ENCODE measurements around the gene CDKAL1. TPM values are rescaled to one million over a fixed set of nuclear protein-coding genes. Genes with fewer than 3 reads are reported as not detected.

CDKAL1 gene
- total and polyA plus RNA-seq, 8 donors, result 3.4 to 36.7 (median 10.4) TPM

- H3K27me3 ChIP-seq, result no peaks in the 10 kb centered on the region
- WGBS, 5 donors, result 88 to 95% (median 94%) methylated on average over 5 to 6 of the region's 6 CpGs
- intact Hi-C loops (cut with DNase I; ENCODE audit: low total_unique reads), result no loop called here
- H3K36me3 ChIP-seq, result peaks cover 4 to 51% (median 41%) of the 10 kb centered on the region in 4 donors
- no peaks in the 10 kb centered on the region for H3K4me1 ChIP-seq
- H3K4me3 ChIP-seq, result no peak overlapping the region
- H3K9me3 ChIP-seq, result no peaks in the 10 kb centered on the region
- DNase-seq, result no peak
- TF ChIP-seq, protein P1, sequence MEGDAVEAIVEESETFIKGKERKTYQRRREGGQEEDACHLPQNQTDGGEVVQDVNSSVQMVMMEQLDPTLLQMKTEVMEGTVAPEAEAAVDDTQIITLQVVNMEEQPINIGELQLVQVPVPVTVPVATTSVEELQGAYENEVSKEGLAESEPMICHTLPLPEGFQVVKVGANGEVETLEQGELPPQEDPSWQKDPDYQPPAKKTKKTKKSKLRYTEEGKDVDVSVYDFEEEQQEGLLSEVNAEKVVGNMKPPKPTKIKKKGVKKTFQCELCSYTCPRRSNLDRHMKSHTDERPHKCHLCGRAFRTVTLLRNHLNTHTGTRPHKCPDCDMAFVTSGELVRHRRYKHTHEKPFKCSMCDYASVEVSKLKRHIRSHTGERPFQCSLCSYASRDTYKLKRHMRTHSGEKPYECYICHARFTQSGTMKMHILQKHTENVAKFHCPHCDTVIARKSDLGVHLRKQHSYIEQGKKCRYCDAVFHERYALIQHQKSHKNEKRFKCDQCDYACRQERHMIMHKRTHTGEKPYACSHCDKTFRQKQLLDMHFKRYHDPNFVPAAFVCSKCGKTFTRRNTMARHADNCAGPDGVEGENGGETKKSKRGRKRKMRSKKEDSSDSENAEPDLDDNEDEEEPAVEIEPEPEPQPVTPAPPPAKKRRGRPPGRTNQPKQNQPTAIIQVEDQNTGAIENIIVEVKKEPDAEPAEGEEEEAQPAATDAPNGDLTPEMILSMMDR (IDR thresholded peaks at IDR 0.05), result no peak
- TF ChIP-seq POLR2A (IDR thresholded peaks at IDR 0.05) (no peak), POLR2AphosphoS5 (IDR thresholded peaks at IDR 0.05) (no peak)
- no peak overlapping the region for H3K27ac ChIP-seq
Measured at GRCh38 chr6:21228876-21229460, 694.7 kb downstream of the CDKAL1 start.

GRCh38 chr6:21230536-21230935 lies 696.3 kb downstream of the CDKAL1 start:
- no peak for DNase-seq
- Histone ChIP-seq H3K4me1 (no peaks in the 10 kb centered on the region), H3K9me3 (no peaks in the 10 kb centered on the region), H3K36me3 (peaks cover 4 to 55% (median 38%) of the 10 kb centered on the region in 4 donors), H3K4me3 (no peak overlapping the region), H3K27ac (no peak overlapping the region), H3K27me3 (no peaks in the 10 kb centered on the region)
- 86 to 98% (median 95%) methylated on average over 5 of the region's 5 CpGs for WGBS, 5 donors
- TF ChIP-seq POLR2A (IDR thresholded peaks at IDR 0.05) (no peak), EP300 (IDR thresholded peaks at IDR 0.05) (no peak)
- intact Hi-C loops (cut with DNase I; ENCODE audit: low total_unique reads), result no loop called here

- H3K4me1 ChIP-seq, result no peaks in the 10 kb centered on the region
- intact Hi-C loops (cut with DNase I; ENCODE audit: low total_unique reads), result no loop called here
- peaks cover 0 to 12% (median 0%) of the 10 kb centered on the region in 4 donors for H3K9me3 ChIP-seq
- TF ChIP-seq POLR2A (IDR thresholded peaks at IDR 0.05) (no peak), POLR2AphosphoS5 (IDR thresholded peaks at IDR 0.05) (no peak), EP300 (IDR thresholded peaks at IDR 0.05) (no peak)
- TF ChIP-seq, protein P1 (IDR thresholded peaks at IDR 0.05), result no peak
- no peak overlapping the region for H3K27ac ChIP-seq
- DNase-seq, result no peak
- no peak overlapping the region for H3K4me3 ChIP-seq
- no peaks in the 10 kb centered on the region for H3K27me3 ChIP-seq
- peaks cover 4 to 42% (median 34%) of the 10 kb centered on the region in 4 donors for H3K36me3 ChIP-seq
Measured at GRCh38 chr6:21235162-21235561, 700.9 kb downstream of the CDKAL1 start.

DNA sequence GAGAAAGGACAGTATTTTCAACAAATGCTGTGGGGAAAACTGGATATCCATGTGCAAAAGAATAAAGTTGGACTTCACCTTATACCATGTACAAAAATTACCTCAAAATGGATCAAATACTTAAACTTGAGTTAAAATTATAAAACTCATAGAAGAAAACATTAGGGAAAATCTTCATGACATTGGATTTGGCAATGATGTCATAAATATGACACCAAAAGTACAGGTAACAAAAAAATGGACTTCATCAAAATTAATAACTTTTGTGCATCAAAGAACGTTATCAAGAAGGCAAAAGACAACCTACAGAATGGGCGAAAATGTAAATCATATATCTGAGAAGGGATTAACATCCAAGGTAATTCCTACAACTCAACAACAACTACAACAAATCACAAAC lies 704.0 kb downstream of the CDKAL1 start:
- DNase-seq, result no peak
- 94 to 98% (median 97%) methylated on average over 2 of the region's 2 CpGs for WGBS, 5 donors
- intact Hi-C loops (cut with DNase I; ENCODE audit: low total_unique reads), result no loop called here
- TF ChIP-seq POLR2A (IDR thresholded peaks at IDR 0.05) (no peak), POLR2AphosphoS5 (IDR thresholded peaks at IDR 0.05) (no peak), EP300 (IDR thresholded peaks at IDR 0.05) (no peak)
- TF ChIP-seq, protein P1 (IDR thresholded peaks at IDR 0.05), result no peak
- H3K36me3 ChIP-seq, result peaks cover under 1 to 12% (median 5%) of the 10 kb centered on the region in 4 donors
- H3K27ac ChIP-seq, result no peak overlapping the region
- peaks cover 0 to 12% (median 0%) of the 10 kb centered on the region in 4 donors for H3K9me3 ChIP-seq
- no peaks in the 10 kb centered on the region for H3K27me3 ChIP-seq
- H3K4me1 ChIP-seq, result no peaks in the 10 kb centered on the region
- no peak overlapping the region for H3K4me3 ChIP-seq

DNA sequence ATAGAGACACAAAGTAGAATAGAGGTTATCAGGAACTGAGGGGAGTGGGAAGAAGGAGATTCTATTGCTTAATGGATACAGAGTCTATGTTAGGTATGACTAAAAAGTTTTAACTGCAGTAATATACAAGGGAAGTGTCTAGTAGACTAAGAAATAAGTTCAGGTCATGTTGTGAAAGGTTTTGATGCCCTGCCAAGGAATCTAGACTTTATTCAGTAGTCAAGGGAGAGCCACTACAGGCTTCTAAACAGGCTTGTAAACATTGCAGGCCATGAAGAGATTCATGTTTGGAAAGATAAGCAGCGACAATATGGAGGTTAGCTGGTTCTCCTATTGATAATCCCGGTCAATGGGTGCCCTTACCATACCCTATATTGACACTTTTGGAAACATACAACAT lies 706.5 kb downstream of the CDKAL1 start:
- WGBS, 5 donors, result 84 to 93% (median 87%) methylated on average over 2 of the region's 2 CpGs
- TF ChIP-seq, protein P1 (IDR thresholded peaks at IDR 0.05), result no peak
- TF ChIP-seq EP300 (IDR thresholded peaks at IDR 0.05) (no peak), POLR2AphosphoS5 (IDR thresholded peaks at IDR 0.05) (no peak), POLR2A (IDR thresholded peaks at IDR 0.05) (no peak)
- no peak overlapping the region for H3K4me3 ChIP-seq
- no peaks in the 10 kb centered on the region for H3K27me3 ChIP-seq
- H3K27ac ChIP-seq, result no peak overlapping the region
- H3K4me1 ChIP-seq, result peaks cover 0 to 10% (median 0%) of the 10 kb centered on the region in 4 donors
- intact Hi-C loops (cut with DNase I; ENCODE audit: low total_unique reads), result no loop called here
- DNase-seq, result no peak
- H3K36me3 ChIP-seq, result no peaks in the 10 kb centered on the region
- peaks cover 0 to 12% (median 0%) of the 10 kb centered on the region in 4 donors for H3K9me3 ChIP-seq
